ENCODE data around the gene COX6B1.
A peak's percentile ranks its signal among the peaks of the same experiment; 100 is the strongest.

Gene COX6B1

DNA sequence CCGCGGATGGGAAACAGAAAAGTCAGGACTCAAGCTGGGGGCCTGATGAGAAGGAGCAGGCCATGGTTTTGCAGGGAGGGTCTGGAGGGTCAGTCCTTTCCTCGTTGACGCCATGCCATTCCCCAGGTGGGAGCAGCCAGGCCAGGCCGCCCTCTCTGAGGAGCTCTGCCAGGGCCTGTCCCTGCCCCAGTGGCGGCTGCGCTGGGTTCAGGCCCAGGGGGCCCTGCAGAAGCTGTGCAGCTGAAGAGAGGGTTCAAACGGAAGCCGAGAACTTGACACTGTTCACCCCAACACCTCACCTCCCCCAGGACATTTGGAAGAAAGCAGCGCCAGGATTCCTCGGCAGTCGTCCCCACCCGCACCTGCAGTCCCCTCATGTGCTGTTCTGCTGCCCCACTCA is 25.4 kb upstream of the COX6B1 start:
- Histone ChIP-seq H3K4me3 (ENCODE audit: severe bottlenecking) (no peak overlapping the region), H3K36me3 (ENCODE audit: low read depth) (peaks cover 7% of the 10 kb centered on the region; the same call in 1 of the 2 replicates), H3K27me3 (ENCODE audit: insufficient read depth, poor library complexity, severe bottlenecking) (no peaks in the 10 kb centered on the region), H3K27ac (ENCODE audit: poor library complexity, severe bottlenecking) (no peak overlapping the region), H3K9me3 (ENCODE audit: severe bottlenecking) (no peaks in the 10 kb centered on the region), H3K4me1 (ENCODE audit: insufficient read depth, poor library complexity, severe bottlenecking) (no peaks in the 10 kb centered on the region)
- no peak for ATAC-seq (ENCODE audit: low read depth)
- no peak for DNase-seq (ENCODE audit: low spot score)
- TF ChIP-seq, protein P1, sequence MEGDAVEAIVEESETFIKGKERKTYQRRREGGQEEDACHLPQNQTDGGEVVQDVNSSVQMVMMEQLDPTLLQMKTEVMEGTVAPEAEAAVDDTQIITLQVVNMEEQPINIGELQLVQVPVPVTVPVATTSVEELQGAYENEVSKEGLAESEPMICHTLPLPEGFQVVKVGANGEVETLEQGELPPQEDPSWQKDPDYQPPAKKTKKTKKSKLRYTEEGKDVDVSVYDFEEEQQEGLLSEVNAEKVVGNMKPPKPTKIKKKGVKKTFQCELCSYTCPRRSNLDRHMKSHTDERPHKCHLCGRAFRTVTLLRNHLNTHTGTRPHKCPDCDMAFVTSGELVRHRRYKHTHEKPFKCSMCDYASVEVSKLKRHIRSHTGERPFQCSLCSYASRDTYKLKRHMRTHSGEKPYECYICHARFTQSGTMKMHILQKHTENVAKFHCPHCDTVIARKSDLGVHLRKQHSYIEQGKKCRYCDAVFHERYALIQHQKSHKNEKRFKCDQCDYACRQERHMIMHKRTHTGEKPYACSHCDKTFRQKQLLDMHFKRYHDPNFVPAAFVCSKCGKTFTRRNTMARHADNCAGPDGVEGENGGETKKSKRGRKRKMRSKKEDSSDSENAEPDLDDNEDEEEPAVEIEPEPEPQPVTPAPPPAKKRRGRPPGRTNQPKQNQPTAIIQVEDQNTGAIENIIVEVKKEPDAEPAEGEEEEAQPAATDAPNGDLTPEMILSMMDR (IDR thresholded peaks at IDR 0.05; ENCODE audit: poor library complexity, severe bottlenecking): no peak

DNA sequence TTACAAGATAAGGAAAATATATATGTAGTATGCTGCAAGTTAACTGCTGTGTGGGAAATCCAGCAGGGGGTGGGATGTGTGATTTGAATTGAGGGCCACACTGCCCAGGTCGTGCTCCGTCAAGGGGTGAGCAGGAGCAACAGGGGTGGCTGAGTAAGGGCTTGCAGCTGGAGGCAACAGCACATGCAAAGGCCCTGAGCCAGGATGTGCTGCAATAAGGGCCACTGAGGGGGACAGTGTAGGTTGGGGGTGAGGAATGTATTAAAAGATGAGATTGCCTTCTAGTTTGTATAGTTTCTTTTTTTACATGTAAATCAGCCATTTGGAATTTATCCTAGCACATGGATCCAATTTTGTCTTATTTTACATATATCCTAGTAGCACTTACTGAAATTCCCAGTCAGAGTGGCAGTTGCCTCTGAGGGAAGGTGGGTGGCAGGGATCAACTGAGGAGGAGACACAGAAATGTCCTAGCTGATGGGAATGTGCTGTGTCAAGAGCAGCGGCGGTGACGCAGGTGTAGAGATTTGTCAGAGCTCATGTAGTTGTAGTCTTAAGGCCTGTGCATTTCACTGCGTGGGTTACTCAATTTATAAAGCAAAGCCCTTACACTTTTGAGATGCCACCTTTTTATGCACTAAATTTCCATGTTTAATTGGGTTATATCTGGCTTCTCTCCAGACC is 24.7 kb upstream of the COX6B1 start:
- TF ChIP-seq, protein P1 (IDR thresholded peaks at IDR 0.05; ENCODE audit: poor library complexity, severe bottlenecking): no peak
- H3K9me3 ChIP-seq (ENCODE audit: severe bottlenecking): no peaks in the 10 kb centered on the region
- H3K27ac ChIP-seq (ENCODE audit: poor library complexity, severe bottlenecking): no peak overlapping the region
- no peaks in the 10 kb centered on the region for H3K27me3 ChIP-seq (ENCODE audit: insufficient read depth, poor library complexity, severe bottlenecking)
- DNase-seq (ENCODE audit: low spot score): no peak
- no peaks in the 10 kb centered on the region for H3K4me1 ChIP-seq (ENCODE audit: insufficient read depth, poor library complexity, severe bottlenecking)
- no peak overlapping the region for H3K4me3 ChIP-seq (ENCODE audit: severe bottlenecking)
- peaks cover 7% of the 10 kb centered on the region; the same call in 1 of the 2 replicates for H3K36me3 ChIP-seq (ENCODE audit: low read depth)
- ATAC-seq (ENCODE audit: low read depth): no peak

DNA sequence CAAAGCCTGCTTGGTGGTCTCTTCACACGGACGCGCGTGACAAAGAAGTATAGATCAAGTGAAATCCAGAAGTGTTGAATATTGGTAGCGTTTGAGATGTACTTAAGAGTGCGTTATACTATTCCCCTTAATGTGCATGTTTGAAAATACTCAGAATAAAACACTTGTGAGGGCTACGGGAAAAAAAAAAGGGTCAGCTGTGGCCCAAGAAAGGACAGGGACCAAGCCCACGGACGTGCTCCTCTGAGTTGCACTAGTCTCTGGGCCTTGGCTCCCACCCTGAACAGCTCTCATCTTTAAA is 19.9 kb upstream of the COX6B1 start:
- H3K36me3 ChIP-seq (ENCODE audit: low read depth): peaks cover 36% of the 10 kb centered on the region
- H3K4me1 ChIP-seq (ENCODE audit: insufficient read depth, poor library complexity, severe bottlenecking): peaks cover 2% of the 10 kb centered on the region
- DNase-seq (ENCODE audit: low spot score) (no peak), ATAC-seq (ENCODE audit: low read depth) (no peak)
- H3K27me3 ChIP-seq (ENCODE audit: insufficient read depth, poor library complexity, severe bottlenecking): no peaks in the 10 kb centered on the region
- TF ChIP-seq, protein P1 (IDR thresholded peaks at IDR 0.05; ENCODE audit: poor library complexity, severe bottlenecking): no peak
- no peaks in the 10 kb centered on the region for H3K9me3 ChIP-seq (ENCODE audit: severe bottlenecking)
- H3K4me3 ChIP-seq (ENCODE audit: severe bottlenecking): peak overlapping the region; percentile 86
- peak overlapping the region; percentile 52 for H3K27ac ChIP-seq (ENCODE audit: poor library complexity, severe bottlenecking)

DNA sequence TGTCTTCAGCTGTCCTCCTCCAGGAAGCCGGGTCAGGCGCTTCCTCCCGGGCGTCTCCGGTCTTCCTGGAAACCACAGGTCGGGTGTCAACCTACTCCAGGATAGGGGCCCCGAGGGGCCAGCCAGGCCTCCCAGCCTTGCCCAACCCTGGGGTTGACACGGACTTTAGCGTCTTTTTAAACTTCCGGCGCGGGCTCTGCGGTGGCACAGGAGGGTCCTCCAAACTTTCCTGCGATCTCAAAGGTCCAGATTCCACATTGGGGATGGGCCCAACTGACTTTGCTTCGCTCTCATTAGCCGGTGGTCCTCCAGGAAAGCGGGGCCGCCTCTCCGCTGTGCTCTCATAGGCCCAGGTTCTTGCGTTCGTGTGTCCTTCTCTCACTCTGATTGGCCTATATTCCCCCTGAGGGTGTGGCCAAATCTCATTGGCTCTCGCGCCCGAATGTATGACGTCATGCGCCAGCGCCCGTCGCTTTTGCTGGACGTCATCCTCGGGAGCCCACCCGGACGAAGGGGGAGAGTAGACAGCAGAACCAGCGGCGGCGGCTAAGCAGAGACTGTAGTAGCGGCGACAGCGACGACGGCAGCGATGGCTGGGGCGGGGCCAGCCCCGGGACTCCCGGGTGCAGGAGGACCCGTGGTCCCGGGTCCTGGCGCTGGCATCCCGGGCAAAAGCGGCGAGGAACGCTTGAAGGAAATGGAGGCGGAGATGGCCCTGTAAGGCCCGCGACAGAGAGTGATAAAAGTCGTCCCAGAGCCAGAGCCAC is 19.4 kb upstream of the COX6B1 start, which contains the start of gene RBM42:
TSS of gene RBM42 (plus strand) at position 472 of the 767 bp plus-strand sequence. CDS start at position 590, 118 bp downstream.
- peak within 1 kb of the TSS; percentile 86 for H3K4me3 ChIP-seq (ENCODE audit: severe bottlenecking)
- TF ChIP-seq, protein P1 (IDR thresholded peaks at IDR 0.05; ENCODE audit: poor library complexity, severe bottlenecking): no peak
- peaks cover 2% of the 10 kb centered on the region for H3K4me1 ChIP-seq (ENCODE audit: insufficient read depth, poor library complexity, severe bottlenecking)
- peak; percentile 100 for ATAC-seq (ENCODE audit: low read depth)
- peak within 1 kb of the TSS; percentile 52 for H3K27ac ChIP-seq (ENCODE audit: poor library complexity, severe bottlenecking)
- no peaks in the 10 kb centered on the region for H3K27me3 ChIP-seq (ENCODE audit: insufficient read depth, poor library complexity, severe bottlenecking)
- DNase-seq (ENCODE audit: low spot score): peak; percentile 97
- peaks cover 41% of the 10 kb centered on the region for H3K36me3 ChIP-seq (ENCODE audit: low read depth)
- no peaks in the 10 kb centered on the region for H3K9me3 ChIP-seq (ENCODE audit: severe bottlenecking)

DNA sequence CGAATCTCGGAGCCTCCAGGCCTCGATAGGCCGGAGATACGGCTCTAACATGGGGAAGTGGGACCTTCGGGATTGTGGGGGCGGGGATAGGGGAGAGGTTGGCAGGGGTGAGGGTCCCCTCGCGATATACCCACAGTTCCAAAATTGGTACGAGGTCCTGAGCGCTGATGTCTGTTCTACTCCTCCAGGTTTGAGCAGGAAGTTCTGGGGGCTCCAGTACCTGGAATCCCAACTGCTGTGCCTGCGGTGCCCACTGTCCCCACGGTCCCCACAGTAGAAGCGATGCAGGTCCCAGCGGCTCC is 18.8 kb upstream of the COX6B1 start:
- no peaks in the 10 kb centered on the region for H3K27me3 ChIP-seq (ENCODE audit: insufficient read depth, poor library complexity, severe bottlenecking)
- peaks cover 2% of the 10 kb centered on the region for H3K4me1 ChIP-seq (ENCODE audit: insufficient read depth, poor library complexity, severe bottlenecking)
- ATAC-seq (ENCODE audit: low read depth) (no peak), DNase-seq (ENCODE audit: low spot score) (no peak)
- TF ChIP-seq, protein P1 (IDR thresholded peaks at IDR 0.05; ENCODE audit: poor library complexity, severe bottlenecking): no peak
- H3K4me3 ChIP-seq (ENCODE audit: severe bottlenecking): peak overlapping the region; percentile 86
- peaks cover 47% of the 10 kb centered on the region for H3K36me3 ChIP-seq (ENCODE audit: low read depth)
- no peaks in the 10 kb centered on the region for H3K9me3 ChIP-seq (ENCODE audit: severe bottlenecking)
- peak overlapping the region; percentile 52 for H3K27ac ChIP-seq (ENCODE audit: poor library complexity, severe bottlenecking)

All from RWPE2 (cell line).